GM11168 (cell line): Measurements from ENCODE around the gene TPD52L1.

Source experiments
- in situ Hi-C: fragments of 300-500 bp; cut with MboI; formaldehyde crosslinking; loops from one replicate; pipeline ENCODE4 v1.12.0; 2022; ENCODE audit warnings: low sequenced_read_pairs; ENCODE audit not compliant: unreplicated experiment

Gene TPD52L1

GRCh38 chr6:125203395-125203794 is 49.8 kb downstream of the TPD52L1 start:
- in situ Hi-C loops: no loop called here

- in situ Hi-C loops: no loop called here
Measured at GRCh38 chr6:125205931-125206330, 52.4 kb downstream of the TPD52L1 start.

DNA sequence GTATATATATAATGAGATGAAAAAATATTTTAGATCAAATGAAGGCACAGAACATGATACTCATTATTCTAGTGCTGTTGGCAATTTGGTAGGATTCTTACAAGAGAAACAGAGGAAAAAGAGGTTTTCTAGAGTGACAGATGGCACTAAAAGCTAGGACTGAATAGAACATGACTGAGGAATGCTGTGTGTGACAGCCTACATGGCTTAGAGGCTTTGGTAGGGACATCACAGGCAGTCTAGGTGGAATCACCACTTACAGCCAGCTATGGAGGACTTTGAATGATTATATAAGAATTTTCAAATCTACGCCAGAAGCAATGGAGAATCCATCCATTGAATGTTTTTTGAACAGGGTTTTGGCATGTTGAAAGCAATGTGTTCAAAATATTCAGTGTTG is 52.8 kb downstream of the TPD52L1 start:
- in situ Hi-C loops: no loop called here

DNA sequence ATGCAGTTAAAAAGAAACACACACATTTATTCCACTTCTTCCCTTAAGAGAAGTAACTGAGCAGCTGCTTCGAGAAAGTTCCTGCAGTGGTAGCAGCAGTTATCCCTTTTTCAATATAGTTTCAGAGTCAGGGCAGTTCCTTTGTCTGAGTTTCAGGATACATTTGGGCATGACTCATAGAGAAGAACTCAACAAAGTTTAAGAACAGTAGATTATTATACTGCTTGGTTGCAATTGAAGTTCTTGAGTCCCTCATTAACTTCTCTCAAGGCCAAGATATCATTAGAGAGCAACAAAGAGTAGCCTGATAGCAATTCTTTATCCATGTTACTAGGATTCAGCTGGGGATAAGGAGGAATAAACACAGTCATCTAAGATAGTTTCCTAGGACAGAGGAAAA is 54.4 kb downstream of the TPD52L1 start:
- in situ Hi-C loops: no loop called here

DNA sequence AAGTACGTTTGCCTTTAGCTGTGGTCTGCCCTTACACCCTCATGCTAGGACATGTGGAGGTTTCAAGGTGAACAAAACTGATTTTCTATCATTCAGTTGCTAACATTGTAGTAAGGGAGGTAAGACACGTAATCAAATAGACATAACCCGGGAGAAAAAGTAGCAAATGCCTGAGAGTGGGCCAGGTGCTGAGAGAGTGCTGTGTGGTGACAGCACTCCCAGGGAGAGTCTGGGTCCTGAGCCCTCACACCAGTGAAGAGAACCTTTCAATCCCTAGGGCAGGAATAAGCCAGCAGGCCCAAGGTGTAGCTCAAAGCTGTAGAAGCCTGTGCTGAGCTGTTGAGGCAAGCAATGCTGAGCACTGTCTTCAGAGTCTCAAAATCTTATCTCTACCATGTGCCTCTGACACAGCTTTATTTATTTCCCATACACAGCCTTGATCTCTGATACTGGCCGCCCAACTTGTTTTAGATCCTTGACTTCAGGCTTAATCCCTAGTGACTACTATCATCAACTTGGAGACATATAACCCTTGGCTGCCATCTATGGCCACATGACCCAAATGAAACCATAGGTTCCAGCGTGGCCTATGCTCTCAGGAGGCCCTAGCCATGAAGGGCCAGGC is 55.2 kb downstream of the TPD52L1 start:
- in situ Hi-C loops: no loop called here

DNA sequence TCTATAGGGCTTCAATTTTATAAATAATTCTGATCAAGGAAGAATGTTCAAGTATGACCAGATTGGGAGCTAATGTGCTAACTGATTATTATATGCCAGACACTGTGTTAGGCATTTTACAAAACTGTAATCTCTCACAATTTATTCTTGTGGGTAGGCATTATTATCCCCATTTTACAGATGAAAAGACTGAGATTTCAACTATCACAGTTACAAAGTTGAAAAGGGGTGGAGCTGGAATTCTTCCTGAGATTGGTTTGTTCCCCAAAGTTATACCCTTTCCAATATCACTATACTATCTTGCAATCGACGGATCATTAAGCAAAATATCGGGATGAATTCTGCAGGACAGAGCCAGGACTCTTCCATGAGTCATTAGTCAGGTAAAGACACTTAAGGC is 57.1 kb downstream of the TPD52L1 start:
- in situ Hi-C loops: no loop called here

GRCh38 chr6:125211352-125211751 is 57.8 kb downstream of the TPD52L1 start:
- in situ Hi-C loops: no loop called here

- in situ Hi-C loops: no loop called here
Measured at GRCh38 chr6:125212377-125212776, 58.8 kb downstream of the TPD52L1 start.

GRCh38 chr6:125213939-125214338 is 60.4 kb downstream of the TPD52L1 start:
- in situ Hi-C loops: no loop called here

DNA sequence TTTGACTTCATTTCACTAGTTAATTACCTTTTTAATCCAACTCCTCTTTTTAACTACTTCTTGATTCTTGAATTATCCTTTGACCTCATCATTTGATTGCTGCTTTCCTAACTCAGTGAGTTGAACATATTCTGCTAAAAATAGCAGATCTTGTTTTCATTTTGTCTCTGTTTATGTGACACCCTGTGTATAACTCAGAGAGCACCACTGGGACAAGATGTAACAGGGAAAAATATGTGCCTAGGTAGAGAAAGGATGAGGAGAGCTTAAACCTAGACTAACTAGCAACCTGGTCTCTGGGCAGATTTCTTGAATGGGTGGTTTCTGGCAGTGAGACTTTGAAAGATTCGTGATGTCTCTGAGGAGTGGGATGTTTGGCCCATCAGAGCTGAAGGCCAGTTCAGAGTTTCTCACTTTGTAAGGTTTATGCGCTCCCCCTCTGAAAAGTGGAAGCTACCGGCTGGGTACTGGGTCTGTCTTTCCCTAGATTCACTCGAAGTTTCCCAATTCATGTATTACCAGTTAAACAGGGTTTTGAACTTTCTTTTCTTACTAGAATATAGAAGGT is 61.8 kb downstream of the TPD52L1 start:
- in situ Hi-C loops: no loop called here

DNA sequence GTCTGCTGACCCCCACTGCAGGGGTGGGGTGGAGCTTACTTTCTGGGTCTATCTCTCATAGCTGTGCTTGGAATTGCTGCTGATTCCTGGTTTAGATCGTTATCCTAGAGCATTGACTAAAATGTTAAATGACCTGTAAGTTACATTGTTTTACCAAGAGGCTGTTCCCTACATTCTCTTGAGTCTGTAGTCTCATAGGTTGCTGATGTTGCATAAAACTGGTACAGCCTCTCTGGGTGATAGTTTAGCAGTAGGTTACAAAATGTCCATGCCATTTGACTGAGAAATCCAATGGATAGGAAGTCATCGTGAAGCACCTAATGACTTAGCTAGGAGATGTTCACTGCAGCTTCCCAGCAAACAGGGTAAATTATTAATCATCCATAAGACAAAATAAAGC is 62.4 kb downstream of the TPD52L1 start:
- in situ Hi-C loops: no loop called here

GRCh38 chr6:125217369-125217768 is 63.8 kb downstream of the TPD52L1 start:
- in situ Hi-C loops: no loop called here

GRCh38 chr6:125217992-125218391 is 64.4 kb downstream of the TPD52L1 start:
- in situ Hi-C loops: no loop called here

DNA sequence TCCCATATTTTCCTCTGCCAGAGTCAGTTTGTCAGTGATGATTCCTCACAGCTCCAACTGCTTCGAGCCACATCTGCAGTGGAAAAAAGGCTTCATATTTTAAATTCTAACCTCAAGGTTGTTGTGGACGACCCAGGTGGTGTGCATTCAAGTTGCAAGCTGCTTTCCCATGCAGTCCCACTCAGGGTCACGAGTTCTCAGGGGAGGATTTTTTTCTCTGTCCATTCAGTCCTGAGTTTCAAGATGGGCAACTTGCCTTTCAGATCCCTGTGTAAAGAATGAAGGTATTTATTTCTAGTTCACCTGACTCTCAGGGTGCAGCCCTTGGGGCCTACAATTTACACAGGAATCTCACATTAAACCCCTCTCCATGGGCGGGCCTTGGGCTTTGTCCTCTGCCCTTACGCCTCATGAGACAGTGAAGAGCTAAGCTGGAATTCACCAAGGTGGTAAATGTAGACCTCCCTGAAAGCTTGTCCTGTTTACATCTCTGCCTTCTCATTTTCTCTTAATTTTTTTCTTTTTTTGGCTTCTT is 65.9 kb downstream of the TPD52L1 start:
- in situ Hi-C loops: no loop called here

- in situ Hi-C loops: no loop called here
Measured at GRCh38 chr6:125220712-125221111, 67.1 kb downstream of the TPD52L1 start.

GRCh38 chr6:125222531-125223455 is 69.2 kb downstream of the TPD52L1 start:
- in situ Hi-C loops: no loop called here

GRCh38 chr6:125224231-125224861 is 70.8 kb downstream of the TPD52L1 start:
- in situ Hi-C loops: no loop called here

GRCh38 chr6:125227244-125227643 is 73.7 kb downstream of the TPD52L1 start:
- in situ Hi-C loops: no loop called here

- in situ Hi-C loops: no loop called here
Measured at GRCh38 chr6:125228981-125229479, 75.5 kb downstream of the TPD52L1 start.

GRCh38 chr6:125230674-125231073 is 77.1 kb downstream of the TPD52L1 start:
- in situ Hi-C loops: no loop called here
